GM21390 (cell line): ENCODE measurements around the gene TBC1D10A.

Experiments
- ATAC-seq: cut with Tn5 transposase; IDR thresholded peaks from one replicate; pipeline ENCODE4 v1.9.1; 2021; ENCODE audit not compliant: unreplicated experiment

The TBC1D10A gene

GRCh38 chr22:30301995-30302809 is 24.5 kb downstream of the TBC1D10A start:
- no peak for ATAC-seq

GRCh38 chr22:30299322-30299721 is 27.4 kb downstream of the TBC1D10A start:
- ATAC-seq, result no peak

GRCh38 chr22:30297991-30298701 is 28.6 kb downstream of the TBC1D10A start:
- ATAC-seq, result no peak

GRCh38 chr22:30297276-30297990 is 29.3 kb downstream of the TBC1D10A start:
- no peak for ATAC-seq

- no peak for ATAC-seq
These were observed 29.9 kb downstream of the TBC1D10A start for GRCh38 chr22:30296833-30297232.

- no peak for ATAC-seq
These were observed 30.4 kb downstream of the TBC1D10A start for GRCh38 chr22:30296324-30296723.

GRCh38 chr22:30295576-30295975 is 31.2 kb downstream of the TBC1D10A start:
- no peak for ATAC-seq

- no peak for ATAC-seq
These were observed 31.9 kb downstream of the TBC1D10A start for GRCh38 chr22:30294830-30295229.

- ATAC-seq, result no peak
These were observed 32.7 kb downstream of the TBC1D10A start for GRCh38 chr22:30294066-30294465.

- no peak for ATAC-seq
These were observed 33.7 kb downstream of the TBC1D10A start for GRCh38 chr22:30293026-30293425.

- ATAC-seq, result no peak
These were observed 34.4 kb downstream of the TBC1D10A start for GRCh38 chr22:30292069-30292970.

- ATAC-seq, result no peak
These were observed 35.5 kb downstream of the TBC1D10A start for GRCh38 chr22:30291058-30291892.

- no peak for ATAC-seq
These were observed 36.2 kb downstream of the TBC1D10A start for GRCh38 chr22:30290342-30291057.

- peak; percentile 4 for ATAC-seq
These were observed 36.8 kb downstream of the TBC1D10A start for GRCh38 chr22:30289980-30290313.

- ATAC-seq, result peak; percentile 61
These were observed 37.4 kb downstream of the TBC1D10A start, which contains the start of gene CASTOR1 for GRCh38 chr22:30289141-30289979. CASTOR1 (minus strand) TSS chr22:30289505; CDS start chr22:30289497, 8 bp downstream.

- no peak for ATAC-seq
These were observed 38.2 kb downstream of the TBC1D10A start for GRCh38 chr22:30288419-30289140.

- no peak for ATAC-seq
These were observed 38.9 kb downstream of the TBC1D10A start for GRCh38 chr22:30287648-30288418.
